ENCODE data around the gene ESRRB. TPM values are rescaled to one million over a fixed set of nuclear protein-coding genes. Genes with fewer than 3 reads are reported as not detected.

Gene ESRRB
- total RNA-seq, 4 donors from 2014 or later = 0.81 to 0.93 TPM; not detected in 2

DNA sequence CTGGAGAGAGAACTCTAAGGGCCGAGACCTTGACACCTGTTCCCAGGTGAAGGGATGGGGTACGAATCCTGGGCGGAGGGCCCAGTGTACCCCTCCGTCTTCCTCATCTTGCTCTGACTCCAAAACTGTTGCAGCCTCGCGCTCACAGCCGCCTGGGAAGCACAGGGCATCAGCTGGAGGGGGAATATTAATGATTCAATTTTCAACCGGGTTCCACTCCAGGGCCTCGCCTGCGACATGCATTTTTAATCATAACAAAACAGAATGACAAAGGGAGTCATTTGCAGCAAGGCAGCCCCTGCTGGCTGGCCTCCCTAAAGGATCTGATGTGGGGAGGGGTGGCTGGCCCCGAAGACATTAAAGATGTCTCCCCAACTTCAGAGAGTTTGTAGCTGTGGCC lies 41.6 kb upstream of the ESRRB start:
- WGBS, 2 donors (ENCODE audit: low coverage in 1 of 2) = 80 to 87% methylated on average over 3 to 7 of the region's 11 CpGs
- TF ChIP-seq POLR2AphosphoS5 (IDR thresholded peaks at IDR 0.05) (no peak), POLR2A (IDR thresholded peaks at IDR 0.05) (no peak), EP300 (IDR thresholded peaks at IDR 0.05) (no peak)
- TF ChIP-seq, protein P1, sequence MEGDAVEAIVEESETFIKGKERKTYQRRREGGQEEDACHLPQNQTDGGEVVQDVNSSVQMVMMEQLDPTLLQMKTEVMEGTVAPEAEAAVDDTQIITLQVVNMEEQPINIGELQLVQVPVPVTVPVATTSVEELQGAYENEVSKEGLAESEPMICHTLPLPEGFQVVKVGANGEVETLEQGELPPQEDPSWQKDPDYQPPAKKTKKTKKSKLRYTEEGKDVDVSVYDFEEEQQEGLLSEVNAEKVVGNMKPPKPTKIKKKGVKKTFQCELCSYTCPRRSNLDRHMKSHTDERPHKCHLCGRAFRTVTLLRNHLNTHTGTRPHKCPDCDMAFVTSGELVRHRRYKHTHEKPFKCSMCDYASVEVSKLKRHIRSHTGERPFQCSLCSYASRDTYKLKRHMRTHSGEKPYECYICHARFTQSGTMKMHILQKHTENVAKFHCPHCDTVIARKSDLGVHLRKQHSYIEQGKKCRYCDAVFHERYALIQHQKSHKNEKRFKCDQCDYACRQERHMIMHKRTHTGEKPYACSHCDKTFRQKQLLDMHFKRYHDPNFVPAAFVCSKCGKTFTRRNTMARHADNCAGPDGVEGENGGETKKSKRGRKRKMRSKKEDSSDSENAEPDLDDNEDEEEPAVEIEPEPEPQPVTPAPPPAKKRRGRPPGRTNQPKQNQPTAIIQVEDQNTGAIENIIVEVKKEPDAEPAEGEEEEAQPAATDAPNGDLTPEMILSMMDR (IDR thresholded peaks at IDR 0.05) = no peak
- no peak for ATAC-seq
- H3K27ac ChIP-seq = no peak overlapping the region
- no peaks in the 10 kb centered on the region for H3K36me3 ChIP-seq
- H3K4me3 ChIP-seq = no peak overlapping the region
- H3K9me3 ChIP-seq = no peaks in the 10 kb centered on the region
- peaks cover 24% of the 10 kb centered on the region for H3K27me3 ChIP-seq
- no peaks in the 10 kb centered on the region for H3K4me1 ChIP-seq

DNA sequence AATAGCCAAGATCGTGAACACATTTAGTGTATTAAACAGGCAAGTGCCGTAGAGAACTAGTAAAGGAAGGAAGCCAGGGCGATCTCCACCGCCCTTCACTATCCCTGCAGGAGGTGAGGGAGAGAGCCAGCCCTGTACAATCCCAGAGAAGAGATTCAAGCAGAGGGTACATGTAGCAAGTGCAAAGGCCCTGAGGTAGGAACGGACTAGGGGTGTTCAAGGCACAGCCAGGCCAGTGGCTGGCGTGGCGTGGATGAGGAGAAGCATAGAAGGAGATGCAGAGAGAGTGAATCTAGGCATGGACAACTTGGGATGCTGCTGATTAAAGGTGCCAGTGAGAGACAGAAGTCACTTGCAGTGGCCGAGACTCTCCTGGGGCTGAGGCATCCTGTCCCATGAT lies 39.1 kb upstream of the ESRRB start:
- H3K4me3 ChIP-seq = no peak overlapping the region
- TF ChIP-seq POLR2A (IDR thresholded peaks at IDR 0.05) (no peak), EP300 (IDR thresholded peaks at IDR 0.05) (no peak), POLR2AphosphoS5 (IDR thresholded peaks at IDR 0.05) (no peak)
- TF ChIP-seq, protein P1 (IDR thresholded peaks at IDR 0.05) = no peak
- no peaks in the 10 kb centered on the region for H3K4me1 ChIP-seq
- no peaks in the 10 kb centered on the region for H3K9me3 ChIP-seq
- ATAC-seq = no peak
- H3K27ac ChIP-seq = no peak overlapping the region
- WGBS, 2 donors (ENCODE audit: low coverage in 1 of 2) = 82 to 91% methylated on average over 7 to 8 of the region's 8 CpGs
- peaks cover 9% of the 10 kb centered on the region for H3K27me3 ChIP-seq
- no peaks in the 10 kb centered on the region for H3K36me3 ChIP-seq

DNA sequence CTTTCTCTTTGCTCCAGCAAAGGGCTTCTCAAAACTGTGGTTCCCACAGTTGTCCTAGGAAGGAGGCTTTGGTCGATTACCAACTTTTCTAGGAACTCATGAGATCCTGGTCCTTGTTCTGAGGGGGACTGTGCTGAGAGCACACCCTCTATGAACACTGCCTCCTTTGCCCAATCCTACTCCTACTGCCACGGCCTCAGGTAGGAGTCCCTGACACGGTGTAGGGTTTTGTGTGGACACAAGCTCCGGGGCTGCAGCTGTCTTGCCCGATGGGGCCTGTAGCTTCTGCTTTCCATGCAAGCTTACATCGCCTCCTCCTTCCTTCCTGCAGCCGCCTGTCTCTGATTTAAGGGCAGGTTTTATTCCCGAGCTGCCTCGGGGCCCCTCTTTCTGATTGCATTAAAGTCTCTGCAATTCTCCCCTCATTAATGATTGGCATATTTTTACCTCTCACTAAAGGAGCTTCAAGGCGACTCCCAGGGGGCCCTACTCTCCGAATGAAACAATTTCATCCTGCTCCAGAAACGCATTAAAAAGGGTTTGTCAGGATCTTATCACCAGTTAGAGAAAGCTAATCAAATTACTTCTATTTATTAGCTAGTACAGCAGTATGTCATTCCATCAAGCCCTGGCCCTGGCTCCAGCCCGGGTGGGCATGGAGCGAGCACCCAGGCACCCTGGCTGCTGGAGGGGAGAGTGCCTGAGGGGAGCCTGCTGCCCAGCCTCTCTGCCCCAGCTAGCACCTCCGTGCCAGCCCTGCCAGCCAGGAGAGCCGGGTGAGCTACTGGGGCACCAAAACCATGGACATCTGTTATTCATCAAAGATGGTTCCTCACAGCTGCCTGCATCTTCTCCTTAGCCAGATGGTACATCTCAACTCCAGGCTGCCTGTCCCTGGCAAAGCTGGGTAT lies 38.0 kb upstream of the ESRRB start:
- Histone ChIP-seq H3K4me3 (no peak overlapping the region), H3K36me3 (no peaks in the 10 kb centered on the region), H3K9me3 (no peaks in the 10 kb centered on the region), H3K27me3 (peaks cover 9% of the 10 kb centered on the region), H3K4me1 (no peaks in the 10 kb centered on the region), H3K27ac (no peak overlapping the region)
- 58 to 90% methylated on average over 5 to 6 of the region's 16 CpGs for WGBS, 2 donors (ENCODE audit: low coverage in 1 of 2)
- no peak for TF ChIP-seq EP300 (IDR thresholded peaks at IDR 0.05)
- TF ChIP-seq POLR2A (IDR thresholded peaks at IDR 0.05) = no peak
- TF ChIP-seq, protein P1 (IDR thresholded peaks at IDR 0.05) = no peak
- no peak for TF ChIP-seq POLR2AphosphoS5 (IDR thresholded peaks at IDR 0.05)
- ATAC-seq = no peak

DNA sequence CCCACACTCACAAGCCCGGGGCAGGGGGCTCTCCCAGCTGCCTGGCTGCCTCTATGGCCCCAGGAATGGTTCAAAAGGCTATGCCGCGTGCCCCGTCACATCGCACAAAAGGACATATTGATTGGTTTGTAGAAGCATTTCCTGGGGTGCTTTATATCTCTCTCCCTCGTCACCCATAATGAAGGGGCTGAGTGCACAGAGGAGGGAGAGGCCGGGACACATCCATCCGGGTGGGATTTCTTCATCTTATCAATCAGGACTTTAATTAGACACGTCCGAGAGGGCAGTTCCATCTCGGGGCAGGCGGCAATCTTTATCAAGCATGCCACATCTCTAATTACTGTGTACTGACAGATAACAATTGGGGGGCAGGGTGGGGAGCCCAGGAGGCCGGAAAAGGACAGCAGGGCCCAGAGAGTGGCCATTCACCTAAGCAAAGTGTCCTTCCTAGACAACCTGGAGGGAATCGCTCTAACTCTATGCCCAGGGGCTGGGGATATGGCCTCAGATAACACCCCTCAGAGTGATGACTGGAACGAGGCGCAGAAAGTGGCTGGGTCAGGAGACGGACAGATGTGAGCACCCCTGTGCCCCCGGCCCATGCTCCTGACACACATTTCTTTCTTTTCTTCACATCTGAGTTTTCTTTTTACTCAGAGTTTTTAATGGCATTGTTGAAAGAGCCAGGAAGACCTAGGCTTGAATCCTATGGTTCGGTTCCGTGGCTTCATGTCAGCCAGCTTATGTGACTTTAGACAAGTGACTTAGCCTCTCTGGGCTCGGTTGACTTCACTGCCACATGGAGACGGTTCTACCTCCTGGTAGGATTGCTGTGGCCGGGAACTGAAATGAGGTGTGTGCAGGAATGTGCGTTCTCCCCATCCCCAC lies 36.0 kb upstream of the ESRRB start:
- H3K9me3 ChIP-seq = peaks cover 0 to 7% (median 0%) of the 10 kb centered on the region in 3 donors
- 68 to 73% methylated on average over 8 to 15 of the region's 24 CpGs for WGBS, 2 donors (ENCODE audit: low coverage in 1 of 2)

More for the DNA sequence above, 36.0 kb upstream of the ESRRB start:
- no peaks in the 10 kb centered on the region for H3K36me3 ChIP-seq
- no peak overlapping the region for H3K27ac ChIP-seq
- TF ChIP-seq, protein P1 (IDR thresholded peaks at IDR 0.05) = no peak
- TF ChIP-seq POLR2AphosphoS5 (IDR thresholded peaks at IDR 0.05) (no peak), POLR2A (IDR thresholded peaks at IDR 0.05) (no peak), EP300 (IDR thresholded peaks at IDR 0.05) (no peak)
- H3K27me3 ChIP-seq = peaks cover 9% of the 10 kb centered on the region
- no peak overlapping the region for H3K4me3 ChIP-seq
- no peaks in the 10 kb centered on the region for H3K4me1 ChIP-seq
- no peak for ATAC-seq

All from gastroesophageal sphincter (tissue), 4 donors.